HL-60 (cell line): ENCODE measurements around the gene MED13L.

Source experiments
- CTCF ChIP-seq: IDR thresholded peaks from one replicate; pipeline ENCODE4 v1.5.1; 2011; ENCODE audit warnings: low read length, control low read depth, inconsistent platforms; ENCODE audit not compliant: insufficient read depth
- REST ChIP-seq: IDR thresholded peaks from 2 replicates; pipeline ENCODE4 v1.6.1; 2012; ENCODE audit warnings: low read depth; ENCODE audit not compliant: insufficient replicate concordance

- TF ChIP-seq CTCF (no peak), REST (no peak)
Measured at GRCh38 chr12:116306968-116307367, 29.5 kb upstream of the MED13L start.
